Lower lobe of right lung (tissue), 2 donors: ENCODE data around the gene GRIP2. TPM values are rescaled to one million over a fixed set of nuclear protein-coding genes. Genes with fewer than 3 reads are reported as not detected.

Source experiments
- ATAC-seq, 2 donors: fragments of 200-7000 bp; cut with Tn5 transposase; one replicate each; pipeline ENCODE4 v1.9.1; 2020 to 2022; ENCODE audit warnings: mild to moderate bottlenecking in 2 of 2, moderate library complexity in 2 of 2
- DNase-seq: peaks from one replicate; pipeline ENCODE4 v3.0.0-alpha.2; 2020
- H3K27ac ChIP-seq: fragments of 200-600 bp; one replicate; pipeline ENCODE4 v1.8.0; 2022
- H3K27me3 ChIP-seq: fragments of 200-600 bp; one replicate; pipeline ENCODE4 v1.8.0; 2022; ENCODE audit warnings: low read depth
- H3K36me3 ChIP-seq: fragments of 200-600 bp; one replicate; pipeline ENCODE4 v1.8.0; 2022; ENCODE audit warnings: mild to moderate bottlenecking
- H3K4me1 ChIP-seq: fragments of 200-600 bp; one replicate; pipeline ENCODE4 v1.8.0; 2022
- H3K4me3 ChIP-seq: fragments of 200-600 bp; one replicate; pipeline ENCODE4 v1.8.0; 2022; ENCODE audit warnings: mild to moderate bottlenecking
- H3K9me3 ChIP-seq: fragments of 200-600 bp; one replicate; pipeline ENCODE4 v1.8.0; 2022
- CTCF ChIP-seq: fragments of 200-600 bp; IDR thresholded peaks from one replicate; pipeline ENCODE4 v1.8.0; 2022; ENCODE audit warnings: antibody characterized with exemption, mild to moderate bottlenecking
- intact Hi-C: fragments of 100-400 bp; cut with DNase I; formaldehyde crosslinking; loops from one replicate; pipeline ENCODE4 v1.11.0; 2022
- total RNA-seq: library from RNA; stranded (reverse); fragmentation: NEBNext Ultra II Directional; extraction: Animal tissue kit (Norgen Biotek cat#: 25700); gene quantifications from one replicate; pipeline ENCODE4 v1.2.1, GENCODE V29; 2021
- donor health status: DM: no; HTN: yes; CAD: no; lungs with severe emphysema.

The GRIP2 gene
- total RNA-seq, 1 donor from 2014 or later, result 1.1 TPM

DNA sequence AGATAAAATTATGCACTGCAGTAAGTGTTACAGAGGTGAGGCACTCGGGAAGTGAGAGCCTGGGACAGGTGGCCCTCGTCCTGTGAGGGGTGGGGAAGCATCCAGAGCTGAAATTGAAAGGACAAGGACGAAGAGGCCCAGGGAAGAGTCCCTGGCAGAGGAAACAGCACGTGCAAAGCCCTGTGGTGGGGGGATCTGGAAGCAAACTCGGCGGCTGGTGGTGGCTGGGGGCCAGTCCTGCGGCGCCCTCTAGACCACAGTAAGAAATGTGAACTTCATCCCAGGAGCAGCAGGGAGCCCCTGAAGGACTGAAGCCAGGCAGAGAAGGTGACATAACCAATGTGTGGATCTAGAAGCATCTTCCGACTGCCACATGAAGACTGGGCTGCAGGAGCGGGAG is 42.8 kb downstream of the GRIP2 start:
- Histone ChIP-seq H3K9me3 (peaks cover 12% of the 10 kb centered on the region), H3K4me1 (no peaks in the 10 kb centered on the region), H3K4me3 (no peak overlapping the region), H3K27ac (no peak overlapping the region), H3K36me3 (no peaks in the 10 kb centered on the region), H3K27me3 (no peaks in the 10 kb centered on the region)
- TF ChIP-seq CTCF, result no peak
- intact Hi-C loops, result no loop called here
- DNase-seq, result no peak
- no peak for ATAC-seq

GRCh38 chr3:14496351-14496750 is 43.8 kb downstream of the GRIP2 start:
- Histone ChIP-seq H3K4me3 (no peak overlapping the region), H3K36me3 (no peaks in the 10 kb centered on the region), H3K27ac (no peak overlapping the region), H3K27me3 (no peaks in the 10 kb centered on the region), H3K9me3 (peaks cover 5% of the 10 kb centered on the region), H3K4me1 (no peaks in the 10 kb centered on the region)
- no peak for TF ChIP-seq CTCF
- ATAC-seq (no peak), DNase-seq (no peak)
- intact Hi-C loops, result no loop called here

DNA sequence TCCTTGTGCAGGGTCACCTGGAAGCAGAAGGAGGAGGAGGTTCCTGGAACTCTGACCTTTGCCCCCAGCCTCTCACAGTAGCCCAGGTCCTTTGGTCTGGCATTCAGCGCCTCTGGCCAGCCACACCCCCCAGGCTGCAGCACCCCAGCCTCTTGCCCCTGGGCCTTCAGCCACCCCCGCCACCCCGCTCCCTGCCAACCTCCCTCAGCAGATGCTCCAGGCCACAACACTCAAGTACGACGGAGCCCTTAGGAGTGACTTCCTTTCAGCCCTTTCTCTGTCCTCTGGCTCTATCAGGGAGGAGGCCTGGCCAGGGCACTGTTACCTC is 45.2 kb downstream of the GRIP2 start:
- Histone ChIP-seq H3K4me1 (no peaks in the 10 kb centered on the region), H3K36me3 (no peaks in the 10 kb centered on the region), H3K9me3 (no peaks in the 10 kb centered on the region), H3K27me3 (no peaks in the 10 kb centered on the region), H3K4me3 (no peak overlapping the region), H3K27ac (no peak overlapping the region)
- ATAC-seq (no peak), DNase-seq (no peak)
- no peak for TF ChIP-seq CTCF
- intact Hi-C loops, result no loop called here

DNA sequence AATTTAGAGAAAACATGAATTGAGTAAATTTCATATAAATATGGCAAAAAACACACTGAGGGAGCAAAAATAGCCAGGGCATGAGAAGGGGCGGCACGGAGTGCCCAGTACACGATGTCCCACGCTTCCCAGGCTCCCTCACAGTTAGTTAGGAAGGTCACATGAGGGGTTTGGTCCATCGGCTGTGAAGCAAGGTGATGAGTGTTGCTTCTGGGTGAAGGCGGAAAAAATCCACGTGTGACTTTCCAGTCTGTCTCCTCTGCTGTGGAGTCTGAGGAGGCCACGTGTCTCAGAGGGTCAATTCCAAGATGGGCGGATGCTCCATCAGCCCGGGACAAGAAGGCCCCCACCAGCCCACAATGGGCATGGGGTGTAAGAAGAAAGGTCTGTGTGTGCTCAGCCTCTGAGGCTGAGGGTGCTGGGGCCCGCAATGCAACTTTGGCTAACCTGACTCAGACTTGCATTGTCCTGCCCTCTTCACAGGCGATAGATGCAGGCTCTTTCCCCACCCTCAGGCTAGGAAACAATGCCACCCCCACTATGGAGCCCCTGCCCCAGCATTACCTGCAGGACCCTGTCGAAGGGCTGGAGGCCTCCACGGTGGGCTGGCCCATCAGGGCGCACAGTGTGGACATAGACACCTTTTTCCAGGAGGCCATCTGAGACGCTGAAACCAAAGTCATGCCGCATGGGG is 45.7 kb downstream of the GRIP2 start:
- Histone ChIP-seq H3K27me3 (no peaks in the 10 kb centered on the region), H3K4me3 (no peak overlapping the region), H3K27ac (no peak overlapping the region), H3K4me1 (no peaks in the 10 kb centered on the region), H3K36me3 (peaks cover 2% of the 10 kb centered on the region), H3K9me3 (no peaks in the 10 kb centered on the region)
- ATAC-seq (no peak), DNase-seq (no peak)
- no peak for TF ChIP-seq CTCF
- intact Hi-C loops, result no loop called here

- H3K4me1 ChIP-seq, result peaks cover under 1% of the 10 kb centered on the region
- TF ChIP-seq CTCF, result no peak
- ATAC-seq, result no peak
- H3K4me3 ChIP-seq, result no peak overlapping the region
- DNase-seq, result no peak
- H3K36me3 ChIP-seq, result peaks cover 12% of the 10 kb centered on the region
- H3K9me3 ChIP-seq, result no peaks in the 10 kb centered on the region
- H3K27me3 ChIP-seq, result no peaks in the 10 kb centered on the region
- H3K27ac ChIP-seq, result no peak overlapping the region
- intact Hi-C loops, result no loop called here
These were observed 46.9 kb downstream of the GRIP2 start for GRCh38 chr3:14492948-14493881.
